ENCODE results near the gene APPBP2.

The APPBP2 gene

GRCh38 chr17:60451965-60452364, 74.1 kb downstream of the APPBP2 start:
- TF ChIP-seq, protein P1, sequence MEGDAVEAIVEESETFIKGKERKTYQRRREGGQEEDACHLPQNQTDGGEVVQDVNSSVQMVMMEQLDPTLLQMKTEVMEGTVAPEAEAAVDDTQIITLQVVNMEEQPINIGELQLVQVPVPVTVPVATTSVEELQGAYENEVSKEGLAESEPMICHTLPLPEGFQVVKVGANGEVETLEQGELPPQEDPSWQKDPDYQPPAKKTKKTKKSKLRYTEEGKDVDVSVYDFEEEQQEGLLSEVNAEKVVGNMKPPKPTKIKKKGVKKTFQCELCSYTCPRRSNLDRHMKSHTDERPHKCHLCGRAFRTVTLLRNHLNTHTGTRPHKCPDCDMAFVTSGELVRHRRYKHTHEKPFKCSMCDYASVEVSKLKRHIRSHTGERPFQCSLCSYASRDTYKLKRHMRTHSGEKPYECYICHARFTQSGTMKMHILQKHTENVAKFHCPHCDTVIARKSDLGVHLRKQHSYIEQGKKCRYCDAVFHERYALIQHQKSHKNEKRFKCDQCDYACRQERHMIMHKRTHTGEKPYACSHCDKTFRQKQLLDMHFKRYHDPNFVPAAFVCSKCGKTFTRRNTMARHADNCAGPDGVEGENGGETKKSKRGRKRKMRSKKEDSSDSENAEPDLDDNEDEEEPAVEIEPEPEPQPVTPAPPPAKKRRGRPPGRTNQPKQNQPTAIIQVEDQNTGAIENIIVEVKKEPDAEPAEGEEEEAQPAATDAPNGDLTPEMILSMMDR (IDR thresholded peaks at IDR 0.05; ENCODE audit: borderline replicate concordance, insufficient read depth, low read depth, low read length), result no peak
- H3K4me3 ChIP-seq (ENCODE audit: low read depth, low read length), result no peak overlapping the region

DNA sequence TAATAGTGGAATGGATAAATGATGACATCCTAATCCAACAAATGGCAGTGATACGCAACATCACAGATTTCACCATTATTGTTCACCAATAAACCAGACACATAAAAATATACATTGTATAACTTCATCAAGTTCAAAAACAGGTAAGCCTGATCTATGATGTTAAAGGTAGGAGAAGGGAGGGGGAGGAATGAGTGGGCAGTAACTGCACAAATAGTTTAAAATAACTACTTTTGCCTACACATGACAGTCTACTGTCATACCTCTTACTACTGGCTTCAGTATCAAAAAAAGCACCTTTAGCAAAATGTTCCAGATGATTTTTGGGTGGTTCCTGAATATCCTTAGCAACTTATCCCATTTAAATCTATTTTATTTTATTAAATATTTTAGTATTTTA, 75.0 kb downstream of the APPBP2 start:
- H3K4me3 ChIP-seq (ENCODE audit: low read depth, low read length), result no peak overlapping the region
- TF ChIP-seq, protein P1 (IDR thresholded peaks at IDR 0.05; ENCODE audit: borderline replicate concordance, insufficient read depth, low read depth, low read length), result no peak

GRCh38 chr17:60447375-60447774, 78.7 kb downstream of the APPBP2 start:
- H3K4me3 ChIP-seq (ENCODE audit: low read depth, low read length), result no peak overlapping the region
- TF ChIP-seq, protein P1 (IDR thresholded peaks at IDR 0.05; ENCODE audit: borderline replicate concordance, insufficient read depth, low read depth, low read length), result no peak

- no peak overlapping the region for H3K4me3 ChIP-seq (ENCODE audit: low read depth, low read length)
- TF ChIP-seq, protein P1 (IDR thresholded peaks at IDR 0.05; ENCODE audit: borderline replicate concordance, insufficient read depth, low read depth, low read length), result no peak
These were observed 80.9 kb downstream of the APPBP2 start for GRCh38 chr17:60445144-60445543.

- H3K4me3 ChIP-seq (ENCODE audit: low read depth, low read length), result no peak overlapping the region
- TF ChIP-seq, protein P1 (IDR thresholded peaks at IDR 0.05; ENCODE audit: borderline replicate concordance, insufficient read depth, low read depth, low read length), result no peak
These were observed 82.3 kb downstream of the APPBP2 start for GRCh38 chr17:60443713-60444112.

GRCh38 chr17:60442271-60443173, 83.5 kb downstream of the APPBP2 start:
- no peak overlapping the region for H3K4me3 ChIP-seq (ENCODE audit: low read depth, low read length)
- TF ChIP-seq, protein P1 (IDR thresholded peaks at IDR 0.05; ENCODE audit: borderline replicate concordance, insufficient read depth, low read depth, low read length), result no peak

GRCh38 chr17:60439501-60439900, 86.5 kb downstream of the APPBP2 start:
- no peak overlapping the region for H3K4me3 ChIP-seq (ENCODE audit: low read depth, low read length)
- TF ChIP-seq, protein P1 (IDR thresholded peaks at IDR 0.05; ENCODE audit: borderline replicate concordance, insufficient read depth, low read depth, low read length), result no peak
